SHP77 (cell line): Measurements from ENCODE around the gene LRMDA.

Source experiments
- DNase-seq, 2 experiments: peaks; one replicate each; lab custom pipeline; 2025; lab: John Stamatoyannopoulos, UW

Gene LRMDA

DNA sequence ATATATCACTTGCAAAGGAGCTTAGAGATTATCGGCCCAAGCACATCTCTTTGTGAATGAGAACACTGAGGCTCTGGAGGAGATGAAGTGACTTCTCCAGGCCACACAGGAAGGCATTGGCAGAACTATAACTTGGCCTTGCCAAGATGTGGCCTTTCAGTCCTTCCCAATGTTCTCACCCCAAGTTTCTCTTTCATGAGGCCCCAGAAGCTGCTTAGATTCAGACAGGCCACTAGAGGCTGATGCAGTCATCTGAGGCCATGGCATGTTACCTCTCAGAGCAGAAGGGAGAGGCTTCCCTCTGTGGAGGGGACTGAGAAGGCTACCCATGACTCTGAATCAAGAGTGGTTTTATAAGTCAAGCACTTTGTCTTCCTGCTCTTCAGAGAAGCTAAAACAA, 1003.7 kb downstream of the LRMDA start:
- no peak for DNase-seq

DNA sequence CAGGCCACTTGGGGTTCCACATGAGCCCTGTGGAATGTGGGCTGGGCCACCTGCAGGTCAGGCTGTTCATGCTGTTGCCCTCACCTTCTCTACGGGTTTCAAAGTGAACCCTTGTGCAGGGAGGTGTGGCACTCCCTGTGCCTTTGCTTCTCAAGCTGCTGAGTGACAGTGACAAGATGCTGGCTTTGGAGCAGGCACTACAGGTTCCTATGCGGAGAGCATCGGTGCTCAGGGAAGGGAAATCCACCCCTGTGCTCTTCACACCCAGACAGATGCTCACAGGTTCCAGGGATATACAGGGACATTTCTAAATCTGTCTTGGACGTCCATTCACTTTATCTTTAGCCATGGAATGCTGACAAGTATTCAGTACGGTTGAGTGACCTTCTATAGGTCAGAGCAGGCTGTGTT, 1005.0 kb downstream of the LRMDA start:
- no peak for DNase-seq

DNA sequence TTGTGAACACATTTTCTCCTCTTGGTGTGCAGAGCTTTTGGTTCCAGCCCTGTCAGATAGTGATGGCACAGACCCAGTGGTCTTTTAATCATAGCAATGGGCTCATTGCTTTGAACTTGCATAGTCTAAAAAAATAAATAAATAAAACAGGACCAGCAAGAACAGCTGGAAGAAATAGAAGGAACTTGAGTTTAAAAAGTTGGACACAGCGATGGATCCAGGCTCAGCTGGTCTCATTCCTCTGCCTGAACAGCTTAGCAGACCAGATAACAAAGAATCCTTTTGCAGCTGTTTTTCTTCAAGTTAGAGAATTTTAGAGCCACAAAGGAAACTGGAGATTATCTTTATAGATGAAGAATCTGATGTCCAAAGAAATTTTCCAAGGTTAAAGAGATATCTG, 1005.6 kb downstream of the LRMDA start:
- DNase-seq = no peak

- no peak for DNase-seq
Observed at GRCh38 chr10:76440426-76440825, 1009.0 kb downstream of the LRMDA start.

DNA sequence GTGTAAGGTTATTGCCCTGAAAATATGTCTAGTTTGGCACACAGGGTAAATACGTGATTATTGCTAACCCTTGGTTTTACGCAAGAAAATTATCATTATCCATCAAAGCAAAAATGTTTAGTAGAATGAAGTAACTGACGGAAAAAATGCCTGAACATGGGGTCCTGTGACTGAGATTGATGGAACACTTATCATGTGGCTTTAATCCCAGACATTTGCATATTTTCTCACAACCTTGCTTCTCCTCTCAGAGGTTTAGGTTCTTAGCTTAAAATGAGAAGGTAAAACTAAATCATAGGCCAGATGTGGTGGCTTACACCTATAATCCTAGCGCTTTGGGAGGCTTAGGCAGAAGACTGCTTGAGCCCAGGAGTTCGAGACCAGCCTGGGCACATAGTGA, 1010.7 kb downstream of the LRMDA start:
- DNase-seq = no peak

DNA sequence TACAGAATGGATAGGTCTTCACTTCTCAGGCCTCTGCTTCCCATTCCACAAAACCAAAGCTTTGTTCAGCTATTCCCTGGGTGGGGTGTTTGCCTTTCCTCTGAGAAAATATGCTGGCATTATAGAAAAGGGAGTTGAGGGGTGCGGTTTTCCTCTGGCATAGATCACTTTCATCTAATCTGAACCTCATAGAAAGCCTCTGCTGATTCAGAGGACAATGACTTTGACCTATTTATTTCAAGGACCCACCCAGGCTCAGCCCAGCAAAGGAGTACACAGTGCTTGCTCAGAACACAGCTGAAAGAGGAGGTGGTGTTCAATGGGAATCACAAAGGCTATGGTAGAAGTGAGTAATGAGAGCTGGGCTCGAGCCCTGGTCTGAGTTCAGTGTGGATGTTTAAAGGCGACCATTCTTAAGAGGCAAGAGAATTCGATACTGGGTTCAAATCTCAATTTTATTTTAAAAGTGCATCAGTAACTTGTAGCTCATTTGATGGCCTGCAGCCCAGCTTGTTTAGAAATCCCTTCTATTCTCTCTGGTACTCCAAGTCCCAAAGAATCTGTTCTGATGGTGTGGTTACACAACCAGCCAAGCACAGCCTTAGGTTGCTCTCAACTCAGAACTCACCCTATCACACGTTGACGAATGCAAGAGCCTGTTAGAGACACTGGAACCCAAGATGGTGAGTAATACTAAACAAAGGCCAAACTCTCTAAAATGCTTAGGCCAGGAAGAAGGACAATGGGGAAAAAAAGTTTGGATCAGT, 1012.8 kb downstream of the LRMDA start:
- no peak for DNase-seq

GRCh38 chr10:76447578-76447977, 1016.2 kb downstream of the LRMDA start:
- DNase-seq = no peak

DNA sequence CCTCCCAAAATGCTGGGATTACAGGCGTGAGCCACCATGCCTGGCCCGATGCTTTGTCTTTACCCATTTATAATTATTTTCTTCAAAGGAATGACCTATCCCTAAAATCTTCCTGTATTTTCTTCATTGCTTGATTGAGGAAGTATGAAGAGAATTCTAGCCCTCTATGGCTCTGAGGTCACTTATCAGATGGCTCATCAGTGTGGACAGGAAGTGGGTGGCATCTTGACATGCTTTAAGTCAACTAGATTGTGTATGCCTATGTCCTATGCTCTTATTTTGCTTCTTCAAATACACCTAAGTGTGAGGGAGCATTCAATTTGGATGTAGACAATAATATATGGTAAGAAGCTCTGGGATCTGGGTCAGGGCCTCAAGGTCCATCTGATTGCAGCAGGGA, 1020.5 kb downstream of the LRMDA start:
- no peak for DNase-seq

DNA sequence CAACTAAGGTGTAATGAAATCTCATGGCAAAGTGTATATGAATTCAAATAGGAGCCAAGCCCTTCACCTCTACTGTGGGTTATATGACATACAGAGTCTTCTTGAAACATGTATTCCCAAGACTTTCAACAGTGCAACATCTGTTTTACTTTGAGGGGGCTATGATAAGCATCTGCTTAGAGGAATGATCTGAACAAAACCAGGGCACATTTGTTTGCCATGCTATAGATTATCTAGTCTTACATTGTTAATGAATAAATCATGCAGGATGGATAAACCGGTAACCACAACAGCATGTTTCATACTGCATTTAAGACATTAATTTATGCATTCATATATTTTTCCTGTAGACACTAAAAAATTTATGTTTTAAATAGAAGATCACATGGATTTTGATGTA, 1021.9 kb downstream of the LRMDA start:
- DNase-seq = no peak

GRCh38 chr10:76453997-76454396, 1022.6 kb downstream of the LRMDA start:
- no peak for DNase-seq

GRCh38 chr10:76454506-76455140, 1023.2 kb downstream of the LRMDA start:
- DNase-seq = no peak

DNA sequence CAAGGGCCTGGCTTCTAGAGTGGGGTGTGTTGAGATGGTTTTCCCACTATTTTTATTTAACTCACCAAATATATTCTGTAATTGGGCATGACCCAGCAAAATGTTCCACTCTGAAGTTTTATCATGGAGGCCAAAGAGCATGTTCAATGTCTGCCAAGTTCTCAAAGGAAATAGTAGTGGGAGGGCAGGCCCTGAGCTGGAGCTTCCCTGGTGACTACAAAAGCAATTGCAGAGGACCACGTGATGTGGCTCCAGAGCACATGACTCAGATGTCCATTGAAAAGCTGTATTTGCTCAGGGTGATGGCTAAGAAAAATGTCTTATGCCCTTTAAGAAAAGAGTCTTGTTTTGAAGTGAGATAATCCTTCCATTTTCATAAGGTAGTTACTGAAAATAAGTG, 1024.8 kb downstream of the LRMDA start:
- no peak for DNase-seq

DNA sequence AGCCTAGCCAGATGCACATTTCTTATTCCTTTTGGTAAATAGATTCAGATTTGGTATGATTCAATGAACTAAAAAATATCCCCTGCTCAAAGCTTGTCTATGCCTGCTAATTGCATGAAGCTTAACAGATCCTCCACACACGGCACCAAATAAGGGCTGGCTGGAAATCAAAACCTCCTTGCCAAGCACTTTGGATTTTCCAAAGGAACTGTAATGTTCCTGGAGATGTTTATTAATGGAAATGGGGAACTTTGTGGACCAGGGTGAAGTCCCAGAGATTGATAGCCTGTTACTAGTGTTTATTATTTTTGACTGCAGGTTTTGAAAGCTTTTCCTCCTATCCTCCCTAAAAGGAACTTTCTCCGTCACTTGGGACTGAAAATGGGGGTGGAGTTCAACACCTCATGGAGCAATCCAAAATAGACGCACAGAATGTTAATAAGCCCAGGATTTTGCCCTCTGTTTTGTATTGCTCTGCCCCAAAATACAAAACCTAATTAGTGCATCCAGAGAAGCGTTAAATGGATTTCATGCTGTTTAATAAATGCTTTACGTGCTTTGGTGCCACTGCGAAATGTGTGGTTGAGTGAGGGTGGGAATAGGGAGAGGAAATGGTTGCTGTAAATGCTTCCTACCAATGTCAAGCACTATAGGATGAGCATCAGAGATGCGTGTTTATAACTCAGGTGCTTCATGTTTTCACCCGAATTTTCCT, 1027.7 kb downstream of the LRMDA start:
- DNase-seq = no peak

- DNase-seq = no peak
Observed at GRCh38 chr10:76461024-76461423, 1029.6 kb downstream of the LRMDA start.

DNA sequence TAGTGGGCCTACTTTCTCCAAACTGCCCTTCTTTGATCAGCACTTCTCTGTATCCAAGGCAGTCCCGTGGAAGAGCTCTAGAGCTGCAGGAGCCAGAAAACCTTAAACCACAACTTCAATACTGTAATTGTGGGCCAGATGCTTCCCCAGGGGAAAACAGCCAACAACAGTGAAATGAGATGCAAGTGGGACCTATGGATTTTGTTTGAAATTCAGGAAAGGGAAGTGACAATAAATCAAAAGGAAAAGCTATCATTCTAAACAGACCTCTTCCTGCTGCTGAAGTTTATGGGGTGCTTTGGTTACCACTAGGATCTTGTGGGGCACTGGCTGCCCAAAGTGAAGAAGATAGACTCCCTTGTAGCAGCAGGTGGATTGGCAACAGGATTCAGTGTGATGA, 1031.7 kb downstream of the LRMDA start:
- no peak for DNase-seq

DNA sequence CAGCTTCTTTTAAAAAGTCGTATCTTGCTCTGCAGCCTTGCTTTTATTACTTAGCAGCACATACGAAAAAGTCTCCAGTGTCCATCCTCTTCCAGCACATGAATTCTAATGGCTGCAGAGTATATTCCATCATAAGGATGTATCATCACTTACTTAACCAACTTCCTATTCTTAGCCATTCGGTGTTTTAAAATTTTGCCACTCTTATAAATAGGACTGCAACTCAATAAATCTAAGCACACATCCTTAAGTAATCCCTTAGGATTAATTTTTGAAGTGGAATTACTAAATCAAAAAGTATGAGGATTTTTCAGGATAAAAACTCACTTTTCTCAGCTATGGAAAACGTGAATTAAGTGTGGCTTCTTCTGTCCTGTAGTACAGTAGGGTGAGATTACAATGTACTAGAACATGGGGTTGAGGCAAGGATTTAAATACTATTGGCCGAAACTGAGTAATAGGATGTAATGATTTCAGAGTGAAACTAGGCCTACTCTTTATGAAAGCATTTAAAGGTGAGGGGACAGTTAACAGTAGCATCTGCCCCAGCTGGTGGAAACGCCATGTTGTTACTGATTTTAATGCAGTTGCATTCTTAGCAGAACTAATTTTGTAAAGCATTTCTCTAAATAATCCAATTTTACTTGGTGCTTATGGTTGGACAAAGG, 1035.5 kb downstream of the LRMDA start:
- DNase-seq = no peak

GRCh38 chr10:76469675-76470074, 1038.3 kb downstream of the LRMDA start:
- no peak for DNase-seq

DNA sequence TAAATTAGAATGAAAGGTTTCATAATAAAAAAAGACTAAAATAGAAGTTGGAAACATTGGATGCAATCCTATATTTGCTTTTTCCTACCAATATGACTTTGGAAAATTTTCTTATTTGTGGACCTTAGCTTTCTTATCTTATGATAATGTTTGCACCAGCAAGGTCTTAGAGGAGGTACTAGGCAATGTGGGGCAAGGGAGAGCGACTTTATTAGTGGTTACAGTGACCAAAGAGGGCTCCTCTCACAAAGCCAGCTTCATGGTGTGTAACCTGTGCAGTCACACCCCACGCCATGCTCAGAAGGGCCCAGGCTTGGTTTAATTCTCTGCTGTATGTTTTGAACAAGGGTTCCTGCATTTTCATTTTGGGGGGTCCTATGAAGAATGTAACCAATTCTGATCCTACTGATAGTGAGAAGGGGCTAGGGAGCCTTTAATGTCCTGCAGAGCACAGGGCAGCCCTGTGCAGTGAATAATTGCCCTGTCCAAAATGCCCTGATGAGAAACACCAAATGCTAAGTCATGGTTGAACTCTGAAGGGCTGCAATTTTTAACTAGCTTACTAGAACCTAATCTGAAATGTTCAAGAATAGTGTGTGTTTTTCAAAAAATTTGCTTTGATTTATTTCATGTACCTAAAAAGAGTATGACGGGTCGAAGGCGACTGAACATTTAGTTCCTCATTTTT, 1047.8 kb downstream of the LRMDA start:
- DNase-seq = no peak

DNA sequence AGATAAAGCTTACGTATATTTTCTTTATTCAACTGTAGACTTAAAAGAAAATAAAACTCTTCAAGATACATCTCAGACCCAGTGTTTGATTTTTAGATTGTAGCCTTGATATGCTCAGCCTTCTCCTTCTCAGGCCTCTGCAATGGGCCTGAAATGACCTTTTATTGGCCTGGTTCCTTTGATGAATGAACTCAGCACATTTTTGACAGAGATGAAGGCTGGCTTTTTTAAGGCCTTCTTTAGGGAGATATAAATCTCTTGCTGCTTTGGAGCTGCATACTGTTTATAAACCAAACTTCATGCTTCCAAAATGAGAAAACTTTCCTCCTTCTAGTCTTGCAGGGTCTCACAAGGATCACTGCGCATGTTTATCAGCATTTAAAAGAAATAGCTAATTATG, 1049.8 kb downstream of the LRMDA start:
- DNase-seq = no peak

DNA sequence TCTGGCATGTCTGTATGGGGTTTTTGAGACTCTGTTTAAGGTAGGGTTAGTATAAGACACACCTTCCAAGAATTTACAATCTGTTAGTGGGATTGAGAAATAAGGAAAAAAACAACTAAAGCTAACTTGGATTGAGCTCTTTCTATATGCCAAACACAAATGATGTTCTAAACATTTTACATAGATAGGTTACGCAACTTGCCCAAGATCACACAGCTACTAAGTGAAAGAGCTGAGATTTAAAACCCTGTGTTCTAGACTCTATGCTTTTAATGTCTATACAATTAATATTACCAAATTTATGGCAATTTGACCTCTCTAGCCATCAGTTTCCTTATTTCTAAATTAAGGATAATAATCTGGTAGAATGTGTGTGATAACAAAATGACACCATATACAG, 1056.2 kb downstream of the LRMDA start:
- DNase-seq = no peak

DNA sequence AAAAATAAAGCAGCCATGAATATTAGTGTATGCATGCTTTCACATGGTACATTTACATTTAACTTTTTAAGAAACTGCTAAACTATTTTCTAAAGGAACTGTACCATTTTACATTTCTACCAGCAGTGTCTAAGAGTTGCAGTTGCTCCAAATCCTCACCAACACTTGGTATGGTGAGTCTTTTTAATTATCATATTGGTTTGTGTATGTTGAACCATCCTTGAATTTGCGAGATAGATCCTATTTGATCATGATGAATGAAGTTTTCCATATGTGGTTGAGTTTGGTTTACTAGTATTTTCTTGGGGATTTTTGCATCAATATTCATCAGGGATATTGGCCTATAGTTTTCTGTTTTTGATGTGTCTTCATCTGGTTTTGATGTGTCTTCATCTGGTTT, 1057.2 kb downstream of the LRMDA start:
- DNase-seq = no peak

DNA sequence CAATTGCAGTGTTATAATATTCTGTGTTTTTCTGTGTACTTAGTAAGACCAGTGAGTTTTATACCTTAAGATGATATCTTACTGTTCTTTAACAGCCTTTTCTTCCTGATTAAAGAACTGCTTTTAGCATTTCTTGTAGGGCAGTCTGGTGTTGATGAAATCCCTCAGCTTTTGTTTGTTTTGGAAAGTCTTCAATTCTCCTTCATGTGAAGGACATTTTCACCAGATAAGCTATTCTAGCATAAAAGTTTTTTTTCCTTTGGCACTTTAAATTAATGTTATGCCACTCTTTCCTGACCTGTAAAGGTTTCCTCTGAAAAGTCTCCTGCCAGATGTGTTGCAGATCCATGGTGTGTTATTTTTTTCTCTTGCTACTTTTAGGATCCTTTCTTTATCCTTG, 1059.8 kb downstream of the LRMDA start:
- DNase-seq = no peak
